ENCODE measurements around the gene HUNK.

The HUNK gene

GRCh38 chr21:31964692-31965091 lies 91.9 kb downstream of the HUNK start:
- no peak for ATAC-seq
- TF ChIP-seq PPARA (CRISPR knock-in tag; IDR thresholded peaks at IDR 0.05; ENCODE audit: borderline replicate concordance) (no peak), PATZ1 (CRISPR knock-in tag; IDR thresholded peaks at IDR 0.05; ENCODE audit: borderline replicate concordance) (no peak), ZC3H10 (CRISPR knock-in tag; IDR thresholded peaks at IDR 0.05) (no peak), TOX (CRISPR knock-in tag; IDR thresholded peaks at IDR 0.05; ENCODE audit: borderline replicate concordance) (no peak), TCF4 (CRISPR knock-in tag; IDR thresholded peaks at IDR 0.05; ENCODE audit: borderline replicate concordance) (no peak), TSHZ2 (CRISPR knock-in tag; IDR thresholded peaks at IDR 0.05) (no peak), ZFP3 (CRISPR knock-in tag; IDR thresholded peaks at IDR 0.05) (no peak), ZNF70 (CRISPR knock-in tag; IDR thresholded peaks at IDR 0.05) (no peak), SNAI2 (CRISPR knock-in tag; IDR thresholded peaks at IDR 0.05) (no peak), ESRRG (CRISPR knock-in tag; IDR thresholded peaks at IDR 0.05) (no peak), CREB5 (CRISPR knock-in tag; IDR thresholded peaks at IDR 0.05; ENCODE audit: low read depth) (no peak), BACH2 (CRISPR knock-in tag; IDR thresholded peaks at IDR 0.05; ENCODE audit: borderline replicate concordance) (no peak), GLIS3 (CRISPR knock-in tag; IDR thresholded peaks at IDR 0.05) (no peak), ZFP30 (CRISPR knock-in tag; IDR thresholded peaks at IDR 0.05) (no peak), ZNF565 (CRISPR knock-in tag; conservative IDR thresholded peaks at IDR 0.05; ENCODE audit: low read depth) (no peak), OSR1 (CRISPR knock-in tag; IDR thresholded peaks at IDR 0.05) (no peak), ZNF8 (CRISPR knock-in tag; IDR thresholded peaks at IDR 0.05) (no peak)

GRCh38 chr21:31967334-31967733 lies 94.5 kb downstream of the HUNK start:
- no peak for TF ChIP-seq ZNF70 (CRISPR knock-in tag; IDR thresholded peaks at IDR 0.05)
- no peak for TF ChIP-seq TOX (CRISPR knock-in tag; IDR thresholded peaks at IDR 0.05; ENCODE audit: borderline replicate concordance)
- no peak for TF ChIP-seq ZFP3 (CRISPR knock-in tag; IDR thresholded peaks at IDR 0.05)
- no peak for TF ChIP-seq PATZ1 (CRISPR knock-in tag; IDR thresholded peaks at IDR 0.05; ENCODE audit: borderline replicate concordance)
- TF ChIP-seq POU6F1 (CRISPR knock-in tag; IDR thresholded peaks at IDR 0.05; ENCODE audit: borderline replicate concordance, low read depth) = no peak
- TF ChIP-seq RARB (CRISPR knock-in tag; IDR thresholded peaks at IDR 0.05) = no peak
- TF ChIP-seq ARNTL (CRISPR knock-in tag; IDR thresholded peaks at IDR 0.05; ENCODE audit: borderline replicate concordance, low read depth) = no peak
- no peak for TF ChIP-seq TCF4 (CRISPR knock-in tag; IDR thresholded peaks at IDR 0.05; ENCODE audit: borderline replicate concordance)
- TF ChIP-seq ZFP30 (CRISPR knock-in tag; IDR thresholded peaks at IDR 0.05) = no peak
- no peak for TF ChIP-seq PPARA (CRISPR knock-in tag; IDR thresholded peaks at IDR 0.05; ENCODE audit: borderline replicate concordance)
- ATAC-seq = no peak

GRCh38 chr21:31972622-31973021 lies 99.8 kb downstream of the HUNK start:
- no peak for TF ChIP-seq TCF4 (CRISPR knock-in tag; IDR thresholded peaks at IDR 0.05; ENCODE audit: borderline replicate concordance)
- no peak for ATAC-seq

Data from SK-N-SH treated with all-trans-retinoic acid at 6 μM for 48 hours (cell line).